GM19467 (cell line): ENCODE data around the gene BMP2.

Source experiments
- ATAC-seq: cut with Tn5 transposase; IDR thresholded peaks from one replicate; pipeline ENCODE4 v1.9.1; 2021; ENCODE audit warnings: mild to moderate bottlenecking, moderate library complexity; ENCODE audit not compliant: unreplicated experiment

BMP2 gene

DNA sequence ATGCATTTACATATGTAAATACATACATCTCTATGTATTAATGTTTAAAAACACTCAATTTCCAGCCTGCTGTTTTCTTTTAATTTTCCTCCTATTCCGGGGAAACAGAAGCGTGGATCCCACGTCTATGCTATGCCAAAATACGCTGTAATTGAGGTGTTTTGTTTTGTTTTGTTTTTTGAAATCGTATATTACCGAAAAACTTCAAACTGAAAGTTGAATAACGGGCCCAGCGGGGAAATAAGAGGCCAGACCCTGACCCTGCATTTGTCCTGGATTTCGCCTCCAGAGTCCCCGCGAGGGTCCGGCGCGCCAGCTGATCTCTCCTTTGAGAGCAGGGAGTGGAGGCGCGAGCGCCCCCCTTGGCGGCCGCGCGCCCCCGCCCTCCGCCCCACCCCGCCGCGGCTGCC is 355 bp upstream of the BMP2 start:
- ATAC-seq, result no peak

DNA sequence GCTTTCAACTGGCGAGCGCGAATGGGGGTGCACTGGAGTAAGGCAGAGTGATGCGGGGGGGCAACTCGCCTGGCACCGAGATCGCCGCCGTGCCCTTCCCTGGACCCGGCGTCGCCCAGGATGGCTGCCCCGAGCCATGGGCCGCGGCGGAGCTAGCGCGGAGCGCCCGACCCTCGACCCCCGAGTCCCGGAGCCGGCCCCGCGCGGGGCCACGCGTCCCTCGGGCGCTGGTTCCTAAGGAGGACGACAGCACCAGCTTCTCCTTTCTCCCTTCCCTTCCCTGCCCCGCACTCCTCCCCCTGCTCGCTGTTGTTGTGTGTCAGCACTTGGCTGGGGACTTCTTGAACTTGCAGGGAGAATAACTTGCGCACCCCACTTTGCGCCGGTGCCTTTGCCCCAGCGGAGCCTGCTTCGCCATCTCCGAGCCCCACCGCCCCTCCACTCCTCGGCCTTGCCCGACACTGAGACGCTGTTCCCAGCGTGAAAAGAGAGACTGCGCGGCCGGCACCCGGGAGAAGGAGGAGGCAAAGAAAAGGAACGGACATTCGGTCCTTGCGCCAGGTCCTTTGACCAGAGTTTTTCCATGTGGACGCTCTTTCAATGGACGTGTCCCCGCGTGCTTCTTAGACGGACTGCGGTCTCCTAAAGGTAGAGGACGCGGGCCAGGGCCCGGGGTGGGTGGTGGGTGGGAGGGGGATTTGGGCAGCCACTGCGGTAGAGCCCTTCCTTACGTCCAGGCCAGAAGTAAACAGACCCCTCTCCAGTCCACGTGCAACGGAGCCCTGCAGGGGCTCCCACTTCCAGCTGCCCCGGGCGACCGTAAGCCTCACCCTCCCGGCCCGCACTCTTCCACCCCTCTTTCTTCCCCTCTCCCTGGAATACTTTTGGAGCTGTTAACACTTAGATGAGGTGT is 998 bp downstream of the BMP2 start:
- ATAC-seq, result no peak

- ATAC-seq, result no peak
These were observed 2.7 kb downstream of the BMP2 start for GRCh38 chr20:6769903-6770785.

GRCh38 chr20:6770786-6771100 is 3.3 kb downstream of the BMP2 start:
- no peak for ATAC-seq

- ATAC-seq, result no peak
These were observed 13.1 kb downstream of the BMP2 start for GRCh38 chr20:6780433-6781190.

DNA sequence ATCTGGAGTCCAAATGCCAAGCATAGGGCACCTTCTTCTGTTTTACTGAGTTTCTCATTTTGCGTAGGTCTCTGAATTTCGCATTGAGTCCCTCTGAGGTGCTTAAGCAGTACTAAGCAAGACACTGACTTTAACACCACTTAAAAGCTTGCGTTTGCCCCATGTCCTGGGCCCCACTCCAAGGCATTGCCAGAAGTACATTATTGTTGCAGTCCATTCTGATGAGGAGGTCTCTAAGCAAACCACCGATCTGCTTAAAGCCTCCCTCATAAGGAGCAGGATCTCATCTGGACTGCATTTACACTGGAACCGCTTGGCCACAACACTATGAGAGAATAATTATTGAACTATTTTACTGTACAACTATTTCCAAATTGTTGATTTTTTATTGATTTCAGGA is 16.3 kb downstream of the BMP2 start:
- no peak for ATAC-seq

- no peak for ATAC-seq
These were observed 16.7 kb downstream of the BMP2 start for GRCh38 chr20:6784210-6784631.

- ATAC-seq, result no peak
These were observed 17.3 kb downstream of the BMP2 start for GRCh38 chr20:6784767-6785166.

DNA sequence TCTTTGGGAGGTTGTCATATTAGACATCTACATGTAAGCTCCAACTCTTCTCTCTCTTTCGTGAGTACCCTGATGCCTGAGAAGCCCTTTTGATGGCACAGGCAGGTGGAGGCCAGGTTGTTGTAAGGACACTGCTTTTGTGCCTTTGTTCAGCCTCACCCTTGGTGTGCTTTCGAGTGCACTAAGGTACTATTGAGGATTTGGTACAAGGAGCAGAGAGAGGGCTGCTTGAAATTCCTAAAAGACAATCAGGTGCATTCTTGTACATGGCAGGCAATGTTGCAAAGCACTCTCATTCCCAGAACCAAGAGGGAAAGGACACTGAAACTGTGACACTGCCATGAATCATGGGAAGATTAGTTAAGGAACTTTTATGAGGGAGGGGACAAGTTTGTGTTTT is 19.1 kb downstream of the BMP2 start:
- no peak for ATAC-seq

DNA sequence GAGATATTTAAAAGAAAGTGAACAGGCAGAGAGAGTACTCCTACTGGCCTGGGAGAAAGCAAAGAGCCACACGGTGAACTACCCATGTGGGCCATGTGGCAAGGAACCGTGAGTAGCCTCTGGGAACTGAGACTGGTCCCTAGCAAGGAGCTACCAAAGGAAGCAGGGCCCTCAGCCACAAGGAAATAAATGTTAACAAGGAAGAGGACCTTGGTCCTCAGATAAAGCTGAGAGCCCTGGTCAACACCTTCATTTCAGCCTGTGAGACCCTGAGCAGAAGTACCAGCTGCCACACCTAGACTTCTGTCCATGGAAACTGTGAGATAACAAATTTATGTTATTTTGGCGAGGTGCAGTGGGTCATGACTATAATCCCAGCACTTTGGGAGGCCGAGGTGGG is 25.3 kb downstream of the BMP2 start:
- ATAC-seq, result no peak

- no peak for ATAC-seq
These were observed 34.7 kb downstream of the BMP2 start for GRCh38 chr20:6802227-6802626.

- ATAC-seq, result no peak
These were observed 38.8 kb downstream of the BMP2 start for GRCh38 chr20:6806275-6806674.

DNA sequence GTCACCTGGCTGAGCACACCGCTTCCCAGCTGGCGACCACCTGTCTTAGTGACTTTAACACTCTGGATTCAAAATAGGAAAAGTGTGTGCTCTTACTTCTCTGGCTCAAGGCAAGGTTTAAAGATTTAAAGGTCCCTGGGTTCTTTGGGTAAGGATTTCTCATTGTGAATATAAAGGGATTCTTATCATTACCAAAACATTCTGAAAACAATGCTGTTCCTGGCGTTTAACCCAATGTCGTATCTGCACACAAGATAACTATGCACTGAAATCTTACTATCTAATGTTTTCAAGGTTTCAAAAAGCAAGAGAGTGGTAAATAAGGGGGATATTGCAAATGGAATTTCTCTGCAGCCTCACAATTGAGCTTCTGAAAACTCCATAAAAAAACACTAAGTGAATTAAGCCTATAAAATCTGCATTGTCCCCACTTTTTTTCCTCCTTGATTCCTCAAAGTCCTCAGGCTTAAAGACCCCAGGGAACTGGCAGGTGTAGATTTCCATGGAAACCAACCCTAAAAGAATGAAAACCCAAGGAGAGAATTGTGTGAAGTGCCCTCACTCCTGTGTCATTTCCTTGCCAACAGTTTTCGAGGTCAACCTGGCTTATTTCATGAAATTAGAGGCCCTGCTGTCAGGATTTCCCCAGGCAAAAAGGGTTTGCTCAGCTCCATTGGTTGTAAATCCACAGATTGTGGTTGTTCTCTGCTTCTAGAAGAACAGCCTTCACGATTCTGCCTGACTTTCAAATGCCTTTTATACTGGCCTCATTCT is 44.0 kb downstream of the BMP2 start:
- ATAC-seq, result no peak

DNA sequence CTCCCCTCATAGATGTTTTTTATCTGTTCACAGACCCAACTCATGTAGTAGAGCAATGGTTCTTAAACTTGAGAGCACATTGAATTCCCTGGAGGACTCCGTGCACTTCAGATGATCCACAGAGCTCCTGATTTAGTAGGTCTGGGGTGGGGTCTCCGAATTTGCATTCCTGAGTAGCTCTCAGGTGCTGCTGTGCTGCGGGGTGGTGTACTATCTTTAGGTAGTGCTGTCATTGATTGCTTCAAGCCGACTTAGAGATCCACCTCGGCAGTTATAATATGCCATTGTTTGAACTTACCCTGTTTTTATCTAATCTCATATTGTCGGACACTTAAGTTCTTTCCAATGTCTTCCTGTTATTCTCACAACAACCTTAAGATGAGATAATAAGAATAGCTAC is 45.0 kb downstream of the BMP2 start:
- no peak for ATAC-seq

DNA sequence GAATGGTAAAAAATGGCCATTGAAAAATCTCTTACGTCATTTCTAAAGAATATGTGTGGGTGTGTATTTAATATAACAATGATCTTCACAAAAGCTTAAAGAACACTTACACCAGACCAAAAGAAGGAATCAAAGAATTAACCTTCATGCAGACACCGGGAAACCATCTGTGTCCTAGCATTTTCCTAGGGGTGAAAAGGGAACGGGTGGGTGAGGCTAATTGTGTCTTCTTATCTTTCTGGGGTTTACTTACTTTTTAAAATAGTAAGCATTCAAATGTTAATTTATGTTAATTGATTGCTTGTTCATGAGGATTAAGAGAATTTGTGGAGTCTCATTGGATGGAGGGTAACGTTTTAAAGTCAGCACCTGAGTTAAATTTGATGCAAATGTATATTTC is 47.5 kb downstream of the BMP2 start:
- no peak for ATAC-seq

DNA sequence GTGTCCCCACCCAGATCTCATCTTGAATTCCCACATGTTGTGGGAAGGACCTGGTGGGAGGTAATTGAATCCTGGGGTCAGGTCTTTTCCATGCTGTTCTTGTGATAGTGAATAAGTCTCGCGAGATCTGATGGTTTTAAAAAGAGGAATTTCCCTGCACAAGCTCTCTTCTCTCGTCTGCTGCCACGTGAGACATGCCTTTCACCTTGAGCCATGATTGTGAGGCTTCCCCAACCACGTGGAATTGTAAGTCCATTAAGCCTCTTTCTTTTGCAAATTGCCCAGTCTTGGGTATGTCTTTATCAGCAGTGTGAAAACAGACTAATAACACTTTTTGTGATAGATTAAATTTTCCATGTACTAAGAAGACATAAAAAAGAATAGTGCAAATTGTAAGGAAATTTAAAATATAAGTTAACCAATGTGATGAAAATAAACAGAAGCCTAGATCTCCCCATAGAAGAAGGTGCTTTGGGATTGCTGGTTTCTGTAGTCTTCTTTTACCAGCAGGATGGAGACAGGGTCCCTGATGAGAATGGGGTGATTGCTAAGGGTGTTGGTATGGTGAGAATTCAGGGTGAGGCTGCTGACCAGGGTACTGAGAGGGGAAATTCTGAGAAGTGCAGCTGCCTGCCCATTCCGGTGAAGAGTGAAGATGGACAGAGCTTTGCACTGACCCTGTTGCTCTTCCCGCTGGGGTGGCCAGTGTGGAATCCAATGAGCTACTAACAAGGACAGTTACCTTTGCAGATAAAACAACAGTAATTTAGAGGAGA is 50.7 kb downstream of the BMP2 start:
- no peak for ATAC-seq

DNA sequence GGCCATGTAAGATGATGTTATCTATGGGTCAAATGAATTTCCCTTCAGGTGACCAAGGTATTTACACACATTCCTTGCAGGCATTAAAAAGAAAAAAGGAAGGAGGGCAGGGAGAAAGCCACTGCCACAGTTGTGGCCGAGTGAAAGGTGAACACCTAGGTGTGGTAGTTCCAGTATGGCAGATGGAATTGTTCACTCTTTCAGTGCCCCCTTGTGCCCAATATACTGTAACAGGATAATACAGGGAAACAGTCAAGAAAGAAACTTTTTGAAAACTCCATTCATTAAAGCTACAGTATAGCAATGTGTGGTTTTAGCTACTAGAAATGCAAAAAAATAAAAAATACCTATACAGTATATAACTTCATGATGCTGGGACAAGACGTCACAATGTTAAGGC is 52.1 kb downstream of the BMP2 start:
- no peak for ATAC-seq

DNA sequence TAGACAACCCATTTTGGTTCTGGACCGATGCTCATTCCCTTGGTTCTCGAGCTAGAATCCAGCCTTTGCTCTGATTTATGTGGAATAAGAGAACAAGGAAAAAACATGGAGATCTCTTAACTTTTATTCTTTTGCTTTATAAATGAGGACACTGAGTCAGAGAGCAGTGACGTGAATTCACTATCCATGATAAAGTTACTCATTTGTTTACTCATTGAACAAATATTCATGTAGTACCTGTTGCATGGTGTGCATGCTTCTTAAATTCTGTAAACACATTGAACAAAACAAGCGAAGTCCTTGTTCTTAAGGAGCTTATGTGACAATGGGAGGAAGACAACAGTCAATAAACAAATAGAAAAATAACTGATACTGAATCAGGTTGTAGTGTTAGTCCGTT is 56.9 kb downstream of the BMP2 start:
- ATAC-seq, result no peak

DNA sequence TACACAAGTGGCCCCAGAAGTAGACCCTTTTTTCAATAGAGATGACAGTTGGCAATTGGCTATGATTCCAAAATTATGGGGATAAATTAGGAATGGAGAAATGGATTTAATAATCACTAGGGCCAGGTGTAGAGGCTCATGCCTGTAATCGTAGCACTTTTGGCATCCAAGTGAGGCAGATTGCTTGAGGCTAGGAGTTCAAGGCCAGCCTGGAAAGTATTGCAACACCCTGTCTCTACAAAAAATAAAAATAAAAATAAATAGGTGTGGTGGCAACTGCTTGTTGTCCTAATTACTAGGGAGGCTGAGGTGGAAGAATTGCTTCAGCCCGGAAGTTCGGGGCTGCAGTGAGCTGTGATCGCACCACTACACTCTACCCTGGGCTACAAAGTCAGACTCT is 60.0 kb downstream of the BMP2 start:
- ATAC-seq, result no peak
